ENCODE results near the gene DRGX. TPM values are rescaled to one million over a fixed set of nuclear protein-coding genes. Genes with fewer than 3 reads are reported as not detected.

DRGX gene
- polyA plus RNA-seq, 3 donors = 0.09 TPM; not detected in 2

DNA sequence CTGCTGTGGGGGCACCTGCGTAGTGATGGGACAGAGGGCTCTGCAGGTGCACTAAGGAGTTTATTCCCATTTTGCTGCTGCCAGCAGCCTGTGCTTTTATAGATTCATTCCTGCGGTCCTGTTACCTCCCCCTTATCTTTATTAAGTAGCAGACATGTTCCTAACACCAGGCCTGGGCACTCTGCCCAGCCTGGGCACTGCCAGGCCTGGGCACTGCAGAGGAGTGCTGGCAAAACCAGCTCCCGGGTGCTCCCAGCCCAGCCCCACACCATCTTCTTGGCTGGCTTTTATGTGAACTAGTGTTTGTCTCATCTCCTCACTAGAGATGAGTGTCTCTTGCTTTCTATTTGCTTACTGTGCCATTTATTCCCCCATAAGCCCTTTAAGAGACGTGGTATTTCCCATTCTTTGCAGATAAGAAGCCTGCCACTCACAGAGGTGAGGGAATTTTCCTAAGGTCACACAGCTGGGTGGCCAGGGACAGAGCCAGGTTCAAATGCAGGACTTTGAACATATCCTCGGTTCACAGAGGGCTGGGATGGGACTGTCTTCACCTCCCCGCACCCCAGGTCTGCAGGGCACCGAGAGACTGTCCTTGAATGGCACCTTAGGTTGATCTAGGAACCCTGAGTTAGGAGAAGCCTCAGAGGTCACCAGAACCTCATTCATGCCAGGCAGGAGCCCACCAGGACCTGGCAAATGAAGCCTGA, 14.6 kb upstream of the DRGX start:
- no peak for DNase-seq (ENCODE audit: extremely low read depth in 1 of 11, low read depth in 9 of 11, low spot score in 4 of 11)

DNA sequence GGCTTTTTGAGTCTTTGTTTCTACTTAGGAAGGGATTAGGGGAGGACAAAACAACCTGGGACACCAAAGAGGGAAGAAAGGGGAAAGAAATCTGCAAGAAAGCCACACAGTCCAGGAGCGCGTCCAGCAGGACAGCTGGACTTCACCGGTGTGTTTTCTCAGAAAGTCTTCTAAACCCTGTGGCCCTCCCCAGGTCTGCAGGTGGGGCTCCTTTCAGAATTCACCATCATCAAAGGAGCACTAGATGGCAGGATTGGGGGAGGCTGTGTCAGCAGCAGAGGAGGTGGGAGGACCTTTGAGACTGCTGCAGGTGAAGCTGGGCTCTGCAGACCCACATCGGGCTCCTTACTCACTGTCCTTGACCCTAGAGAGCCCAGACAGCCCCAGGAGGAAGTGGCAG, 13.9 kb upstream of the DRGX start:
- no peak for DNase-seq (ENCODE audit: extremely low read depth in 1 of 11, low read depth in 9 of 11, low spot score in 4 of 11)

DNA sequence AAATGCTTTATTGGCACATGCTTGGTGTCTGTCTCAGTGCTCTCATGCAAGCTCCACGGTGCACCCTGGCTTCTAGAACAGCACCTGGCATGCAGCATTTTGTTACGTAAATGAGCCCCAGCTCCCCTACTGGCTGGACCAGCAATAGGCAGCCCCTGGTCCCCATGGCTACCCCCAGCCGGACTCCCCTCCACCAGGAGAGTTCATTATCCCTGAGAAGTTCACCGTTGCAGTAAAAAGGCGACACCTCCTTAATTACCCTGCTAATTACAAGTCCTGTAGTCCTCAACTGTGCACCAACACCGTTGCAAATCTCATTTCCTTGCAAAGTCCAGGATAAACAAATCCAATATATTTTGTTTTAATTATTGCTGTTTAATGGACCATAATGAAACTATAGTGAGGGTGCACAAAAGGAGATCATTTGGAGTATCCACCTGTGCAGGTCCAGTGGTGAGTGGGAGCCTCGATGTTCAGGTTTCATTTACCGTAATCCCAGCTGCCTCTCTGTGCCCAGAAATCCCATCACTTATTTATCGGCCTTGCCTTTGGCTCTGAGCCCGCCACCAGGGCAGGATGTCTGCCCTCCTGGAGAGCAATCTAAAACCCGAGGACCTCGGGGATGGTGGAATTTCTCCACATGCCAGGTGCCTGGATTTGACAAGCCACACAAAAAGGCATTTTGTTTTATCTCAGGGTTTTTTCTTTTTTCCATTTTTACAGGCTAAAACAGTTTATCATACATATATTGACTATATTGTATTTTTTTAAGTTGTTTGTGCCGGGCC, 12.8 kb upstream of the DRGX start:
- peak in 2 of 11 donors; percentile 34 for DNase-seq (ENCODE audit: extremely low read depth in 1 of 11, low read depth in 9 of 11, low spot score in 4 of 11)

DNA sequence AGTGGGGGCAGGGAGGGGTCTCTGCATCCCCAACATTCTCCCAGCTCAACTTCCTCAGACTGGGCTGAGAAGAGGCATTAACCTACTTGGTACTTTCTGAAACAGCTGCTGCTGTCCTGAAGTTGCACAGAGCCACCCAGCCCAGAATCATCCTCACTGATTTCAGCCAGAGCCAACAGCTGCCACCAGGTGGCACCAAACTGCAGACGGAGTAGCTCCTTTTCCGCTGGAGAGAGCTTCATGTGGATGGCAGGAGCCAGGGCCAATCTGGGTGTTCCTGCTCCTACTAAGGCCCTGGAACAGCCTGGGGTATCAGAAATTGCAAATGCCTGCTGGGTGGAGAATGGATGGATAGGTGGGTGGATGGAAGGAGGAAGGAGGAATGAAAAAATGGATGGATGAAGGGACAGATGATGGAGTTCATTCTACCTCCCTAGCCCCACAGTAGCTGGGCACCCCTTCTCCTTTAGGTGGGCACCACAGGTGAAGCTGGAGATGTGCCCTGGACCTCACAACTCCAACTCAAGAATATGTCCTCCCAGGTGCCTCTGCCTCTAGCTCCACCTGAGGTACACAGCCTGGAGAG, 11.8 kb upstream of the DRGX start:
- peak; percentile 51 to 75 (median 67) for DNase-seq (ENCODE audit: extremely low read depth in 1 of 11, low read depth in 9 of 11, low spot score in 4 of 11)

DNA sequence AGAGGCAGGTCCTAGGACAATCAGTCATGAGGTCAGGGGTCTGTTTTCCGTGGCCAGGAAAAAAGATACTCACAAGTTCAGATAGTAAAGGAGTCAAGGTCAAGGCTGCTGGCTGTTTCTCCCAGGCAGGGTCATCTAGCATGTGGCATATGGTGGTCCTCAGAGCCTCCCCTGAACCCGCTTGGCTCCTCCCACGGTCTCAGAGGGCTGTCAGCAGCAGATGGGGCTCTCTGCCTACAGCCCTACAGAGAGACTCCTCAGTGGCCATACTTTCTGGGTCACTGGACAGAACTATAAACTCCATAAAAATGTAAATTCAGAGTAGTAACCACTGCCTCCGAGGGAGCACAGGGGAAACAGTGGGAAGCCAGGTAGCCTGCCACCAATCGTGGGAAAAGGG, 11.3 kb upstream of the DRGX start:
- no peak for DNase-seq (ENCODE audit: extremely low read depth in 1 of 11, low read depth in 9 of 11, low spot score in 4 of 11)

DNA sequence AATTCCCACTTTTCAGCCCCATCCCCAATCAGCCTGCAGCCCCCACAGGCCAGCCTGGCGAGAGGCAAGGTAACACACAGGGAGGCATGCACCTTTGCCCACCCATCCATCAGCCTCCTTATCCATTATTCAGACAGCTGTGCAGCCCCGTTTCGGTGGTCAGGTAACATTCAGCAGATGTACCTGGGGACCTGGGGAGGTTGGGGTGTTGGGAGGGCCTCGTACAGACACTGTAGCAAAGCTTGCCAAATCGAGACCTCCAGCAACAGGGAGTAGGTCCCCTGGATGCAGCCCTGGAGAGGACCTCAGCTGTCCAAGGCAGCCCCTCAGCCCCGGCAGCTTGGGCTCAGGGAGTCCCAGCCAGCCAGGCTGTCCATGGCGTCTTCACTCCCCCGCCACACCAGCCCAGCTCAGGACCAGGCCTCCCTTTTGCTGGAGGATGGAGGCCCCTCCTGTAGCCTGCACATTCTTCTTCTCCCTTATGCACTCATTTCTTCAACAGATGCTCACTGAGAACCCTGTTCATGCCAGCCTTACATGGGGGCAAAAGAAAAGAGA, 8.5 kb upstream of the DRGX start:
- DNase-seq (ENCODE audit: extremely low read depth in 1 of 11, low read depth in 9 of 11, low spot score in 4 of 11) = no peak

DNA sequence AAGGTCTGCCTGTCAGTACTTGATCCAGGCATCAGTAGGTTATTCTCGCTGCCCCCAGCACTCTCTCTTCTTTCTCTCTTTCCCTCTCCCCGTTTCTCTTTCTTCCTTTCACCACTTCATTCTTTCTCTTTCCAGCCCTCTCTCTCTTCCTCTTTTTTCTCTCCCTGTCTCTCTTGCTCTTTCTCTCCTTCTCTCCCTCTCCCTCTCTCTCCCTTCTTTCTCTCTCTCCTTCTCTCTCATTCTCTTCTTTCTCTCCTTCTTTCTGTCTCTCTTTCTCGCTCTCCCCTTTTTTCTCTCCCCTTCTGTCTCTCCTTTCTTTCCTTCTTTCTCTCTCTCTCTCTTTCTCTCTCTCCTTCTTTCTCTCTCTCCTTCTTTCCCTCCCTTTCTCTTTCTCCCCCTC, 7.5 kb upstream of the DRGX start:
- DNase-seq (ENCODE audit: extremely low read depth in 1 of 11, low read depth in 9 of 11, low spot score in 4 of 11) = no peak

DNA sequence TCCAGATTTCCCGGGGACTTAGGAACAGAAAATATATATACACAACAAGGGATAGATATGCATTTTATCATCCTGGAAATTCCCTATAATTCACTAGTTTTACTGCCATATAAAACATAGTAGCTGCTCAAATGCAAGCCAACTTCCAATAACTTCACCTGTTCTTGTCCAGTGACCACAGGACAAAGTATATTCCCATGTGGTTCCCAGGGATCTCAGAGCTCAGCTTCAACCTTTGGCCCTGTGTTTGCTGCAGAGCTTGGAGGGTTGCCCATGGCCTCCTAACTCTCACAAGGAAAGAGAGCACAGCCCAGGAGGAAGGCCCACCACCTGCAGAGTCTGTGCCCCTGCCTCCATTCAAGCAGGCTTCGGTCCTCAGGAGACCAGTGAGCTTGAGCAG, 4.5 kb upstream of the DRGX start:
- DNase-seq (ENCODE audit: extremely low read depth in 1 of 11, low read depth in 9 of 11, low spot score in 4 of 11) = no peak

DNA sequence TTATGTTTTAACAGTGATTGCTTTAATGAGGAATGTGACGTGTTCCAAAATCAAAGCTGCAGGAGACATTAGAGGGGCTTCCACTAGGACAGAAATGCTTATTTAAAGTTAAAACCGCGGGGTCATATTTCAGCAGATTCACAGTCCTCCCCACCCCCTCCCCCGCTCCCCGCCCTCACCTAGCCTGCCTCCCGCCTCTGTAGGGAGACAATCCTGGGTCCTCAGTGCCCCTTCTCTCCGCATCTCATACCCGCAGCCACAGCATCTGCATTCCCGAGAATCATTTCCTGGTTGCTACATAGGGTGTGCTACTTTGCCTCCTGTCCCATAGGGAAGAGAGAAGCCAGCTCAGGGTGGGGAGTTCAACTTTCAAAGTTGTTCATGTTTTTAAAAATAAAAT, 3.1 kb upstream of the DRGX start:
- DNase-seq (ENCODE audit: extremely low read depth in 1 of 11, low read depth in 9 of 11, low spot score in 4 of 11) = no peak

DNA sequence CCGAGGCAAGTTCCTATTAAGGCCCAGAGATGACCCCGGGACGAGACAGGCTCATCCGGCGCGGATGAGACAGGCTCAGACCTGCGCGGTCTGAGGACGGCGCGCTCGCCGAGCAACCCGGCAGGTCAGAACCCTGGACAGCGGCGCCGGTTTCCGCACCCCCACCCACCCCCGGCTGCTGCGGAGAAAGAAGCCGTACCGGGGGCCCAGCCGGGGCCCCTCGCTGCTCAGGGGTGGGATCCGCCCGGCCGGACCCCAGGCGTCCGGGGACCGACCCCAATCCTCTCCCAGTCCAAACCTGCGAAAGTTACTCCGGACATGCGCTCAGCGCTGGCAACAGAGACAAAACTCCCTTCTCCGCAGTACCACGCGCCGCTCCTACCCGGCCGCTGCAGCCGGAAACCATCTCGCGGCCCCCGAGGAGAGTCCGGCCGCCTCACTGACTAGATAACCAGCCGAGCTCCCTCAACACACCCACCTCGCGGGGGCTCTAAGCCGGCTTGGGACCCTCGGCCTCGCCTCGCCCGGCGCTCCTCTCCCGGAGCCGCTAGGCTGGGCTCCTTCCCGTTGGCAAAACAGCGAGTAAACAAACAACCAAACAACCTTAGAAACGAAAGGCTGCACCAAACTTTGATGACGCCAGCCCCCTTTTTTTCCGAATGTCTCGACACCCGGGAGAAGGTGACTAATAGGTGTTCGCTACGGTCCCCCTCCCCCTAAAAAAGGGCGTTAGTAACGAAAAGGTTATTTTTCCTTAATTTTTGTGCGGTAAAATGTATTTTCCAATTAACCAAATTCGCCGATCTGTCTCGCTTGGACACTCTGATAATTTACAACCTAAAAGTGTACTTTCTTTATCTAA, 2.3 kb upstream of the DRGX start:
- DNase-seq (ENCODE audit: extremely low read depth in 1 of 11, low read depth in 9 of 11, low spot score in 4 of 11) = peak in 9 of 11 donors; percentile 41 to 66 (median 49)

DNA sequence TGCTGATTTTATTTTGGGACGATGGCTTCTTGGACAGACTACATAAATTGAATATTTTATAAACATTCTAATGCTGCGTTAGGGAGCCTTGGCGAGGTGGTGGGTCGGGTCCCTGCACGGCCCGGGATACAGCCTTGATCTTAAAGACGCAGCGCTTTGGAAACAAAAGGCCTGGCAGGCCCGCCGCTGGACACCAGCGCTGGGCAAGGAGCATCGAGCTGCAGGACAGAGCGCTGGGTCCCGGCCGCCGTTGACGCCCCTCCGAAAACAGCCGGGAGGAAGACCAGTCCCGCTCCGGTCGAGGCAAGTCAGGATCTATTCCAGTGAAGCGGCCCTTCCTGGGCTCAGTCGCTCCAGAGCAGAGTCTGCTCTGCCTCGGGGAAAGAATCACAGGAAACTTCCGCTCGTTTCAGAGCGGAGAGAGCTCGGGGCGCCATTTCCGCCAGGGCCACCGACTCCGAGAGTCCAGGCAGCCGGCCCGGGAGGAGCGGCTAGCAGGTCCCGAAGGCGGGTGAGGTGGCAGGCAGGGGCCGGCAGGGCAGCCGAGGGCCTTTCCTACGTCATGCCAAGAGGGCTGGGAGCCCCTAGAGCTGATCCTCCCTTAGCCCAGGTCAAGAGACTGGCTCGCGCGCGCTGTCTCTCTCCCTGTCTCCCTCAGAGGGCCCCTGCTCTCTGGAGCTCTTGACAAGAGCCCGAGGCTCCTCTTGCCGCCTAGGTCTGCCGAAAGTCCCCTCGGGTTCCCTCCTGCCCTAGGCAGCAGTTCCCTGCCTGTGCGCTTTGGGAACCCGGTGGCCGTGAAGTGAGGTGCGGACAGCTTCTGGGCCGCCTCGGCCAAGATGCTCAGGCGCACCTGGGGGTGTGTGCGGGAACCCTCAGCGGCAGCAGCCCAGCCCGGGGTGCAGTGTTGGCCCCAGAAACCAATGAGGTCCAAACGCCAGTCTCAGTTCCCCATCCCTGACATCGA, 1.4 kb upstream of the DRGX start:
- no peak for DNase-seq (ENCODE audit: extremely low read depth in 1 of 11, low read depth in 9 of 11, low spot score in 4 of 11)

DNA sequence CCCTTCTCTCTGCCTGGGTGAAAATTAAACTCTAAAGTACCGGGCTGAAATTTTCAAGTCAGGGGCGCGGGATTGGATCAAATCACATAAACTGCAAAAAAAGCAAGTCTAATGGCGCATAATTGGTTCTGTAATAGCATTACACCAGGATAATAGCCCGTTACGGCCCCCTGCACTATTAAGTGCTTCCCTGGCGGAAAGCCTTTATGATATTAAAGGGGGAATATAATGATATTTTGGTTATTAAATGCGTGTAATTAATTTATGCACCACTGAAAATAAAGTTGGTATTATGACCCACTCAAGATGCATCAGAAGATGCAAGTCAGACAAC, 744 bp upstream of the DRGX start:
- DNase-seq (ENCODE audit: extremely low read depth in 1 of 11, low read depth in 9 of 11, low spot score in 4 of 11) = no peak

DNA sequence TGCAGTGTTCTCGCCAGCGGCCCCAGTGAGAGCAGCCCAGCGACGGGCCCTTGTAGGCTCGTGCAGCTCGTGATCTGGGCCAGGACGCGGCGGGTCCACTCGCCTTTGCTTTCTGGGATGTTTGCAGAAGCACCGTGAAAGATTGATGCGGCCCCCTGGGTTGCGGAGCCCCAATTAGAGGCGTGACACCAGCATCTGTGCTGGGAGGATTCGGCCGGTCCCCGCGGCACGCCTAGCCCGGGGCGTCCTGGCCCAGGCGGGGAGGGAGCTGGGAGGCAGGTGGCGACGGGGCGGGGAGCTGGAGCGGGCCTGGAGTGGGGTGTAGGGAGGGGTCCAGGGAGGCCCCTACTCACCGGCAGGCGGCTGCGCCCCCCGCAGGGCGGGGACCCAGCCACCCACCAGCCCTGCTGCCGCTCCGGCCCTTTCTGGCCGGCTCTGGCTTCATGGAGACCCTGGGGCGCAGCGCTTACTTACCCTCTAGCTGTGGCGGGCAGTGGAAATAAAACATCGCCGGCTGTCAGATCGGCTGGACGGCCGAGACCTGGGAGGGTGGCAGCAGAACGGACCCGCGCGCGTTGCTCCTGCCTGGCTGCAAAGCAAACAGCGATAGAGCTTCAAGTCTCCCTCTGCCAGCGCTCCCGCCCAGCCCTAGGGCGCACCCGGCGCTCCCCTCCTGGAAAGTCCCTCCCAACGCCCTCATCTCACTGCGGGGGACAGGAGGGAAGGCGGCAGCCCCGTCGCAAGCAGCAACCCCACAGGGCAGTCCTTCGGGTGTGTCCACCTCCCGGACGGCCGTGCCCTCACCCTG, 752 bp downstream of the DRGX start:
- no peak for DNase-seq (ENCODE audit: extremely low read depth in 1 of 11, low read depth in 9 of 11, low spot score in 4 of 11)

DNA sequence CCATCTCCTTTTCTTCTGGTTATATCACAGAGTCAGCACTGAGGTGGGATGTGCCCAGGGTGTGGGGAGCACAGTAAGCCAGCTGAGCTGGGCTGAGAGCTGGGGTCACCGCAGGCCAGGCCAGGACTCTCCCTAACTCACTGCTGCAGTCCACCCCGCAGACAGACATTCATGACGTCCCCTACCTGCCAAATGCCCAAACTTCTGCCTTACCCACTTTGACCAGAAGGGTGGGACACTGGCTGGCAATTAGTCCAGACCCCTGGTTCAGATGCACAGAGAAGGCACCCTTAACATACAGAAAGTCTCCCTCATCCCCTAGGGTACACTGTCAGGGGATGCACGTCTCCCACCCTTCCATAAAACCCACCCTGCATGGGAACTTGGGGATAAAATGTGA, 2.1 kb downstream of the DRGX start:
- DNase-seq (ENCODE audit: extremely low read depth in 1 of 11, low read depth in 9 of 11, low spot score in 4 of 11) = no peak

DNA sequence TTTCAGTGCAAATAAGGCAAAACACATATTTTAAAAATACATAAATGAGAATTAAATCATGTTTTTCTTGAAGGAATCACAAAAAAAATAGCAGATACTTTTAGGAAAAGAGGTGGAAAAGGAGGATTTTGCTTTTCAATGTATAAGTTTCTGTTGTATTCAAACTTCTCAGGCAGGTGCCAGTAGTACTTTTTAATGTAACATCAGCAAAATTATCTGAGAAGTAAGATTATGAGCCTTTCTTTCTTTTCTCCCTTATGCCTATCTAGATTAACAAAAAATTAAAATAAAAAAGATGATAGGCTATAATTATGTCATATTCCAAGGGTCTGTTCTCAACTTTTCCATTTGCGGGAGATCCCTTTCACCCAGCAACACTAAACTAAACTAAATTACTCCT, 2.6 kb downstream of the DRGX start:
- DNase-seq (ENCODE audit: extremely low read depth in 1 of 11, low read depth in 9 of 11, low spot score in 4 of 11) = no peak

DNA sequence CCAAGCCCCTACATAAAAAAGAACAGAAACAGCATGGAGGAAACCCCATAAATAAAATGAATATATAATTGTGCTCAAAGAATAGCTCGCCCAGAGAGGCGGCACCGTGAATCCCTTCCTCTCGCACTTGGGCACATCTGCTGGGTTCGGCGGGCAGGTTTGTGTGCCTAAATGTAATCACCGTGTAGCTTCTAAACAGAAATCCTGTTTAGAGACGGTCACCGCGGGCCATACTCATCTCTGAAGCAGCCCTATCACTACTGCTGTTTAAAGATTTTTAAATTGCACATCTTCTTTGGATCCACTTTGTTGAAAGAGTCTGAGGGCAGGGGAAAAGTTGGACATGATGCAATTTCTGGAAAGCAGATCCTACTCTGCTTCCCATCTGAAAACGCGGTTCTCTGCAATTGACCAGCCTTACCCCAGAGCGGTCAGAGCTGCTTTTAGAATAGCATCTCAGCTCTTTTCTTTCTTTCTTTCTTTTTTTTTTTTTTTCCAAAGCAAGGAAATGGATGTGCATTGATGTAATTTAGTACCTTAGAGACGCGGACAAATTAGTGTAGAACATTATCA, 6.4 kb downstream of the DRGX start:
- no peak for DNase-seq (ENCODE audit: extremely low read depth in 1 of 11, low read depth in 9 of 11, low spot score in 4 of 11)

DNA sequence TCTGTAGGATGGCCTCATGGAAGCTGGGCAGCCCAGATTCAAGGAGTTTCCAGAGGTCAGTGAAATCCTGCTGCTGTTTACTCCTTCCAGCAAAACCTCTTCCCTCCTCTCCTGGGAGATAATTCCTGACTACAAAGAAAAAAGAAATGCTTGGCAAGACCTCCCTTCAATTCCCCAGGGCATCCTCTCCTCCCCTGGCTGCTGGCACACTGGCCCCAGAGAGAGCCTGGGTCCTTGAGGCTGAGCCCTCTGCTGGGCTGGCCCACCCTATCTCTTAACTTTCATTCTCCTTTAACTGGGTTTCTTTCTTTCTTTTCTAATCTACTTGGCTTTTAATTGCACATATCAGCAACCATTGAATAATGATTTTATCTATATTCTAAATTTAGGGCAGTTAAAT, 7.7 kb downstream of the DRGX start:
- no peak for DNase-seq (ENCODE audit: extremely low read depth in 1 of 11, low read depth in 9 of 11, low spot score in 4 of 11)
